H9 (cell line): ENCODE data around the gene LHFPL5. TPM values are rescaled to one million over a fixed set of nuclear protein-coding genes. Genes with fewer than 3 reads are reported as not detected.

ENCODE experiments used
- DNase-seq: peaks from one replicate; pipeline ENCODE4 v3.0.0-alpha.2; 2017
- H2AFZ ChIP-seq: one replicate; pipeline ENCODE4 v1.6.1; 2013; ENCODE audit warnings: mild to moderate bottlenecking, low read length, control low read depth, moderate library complexity
- H2AK5ac ChIP-seq: 2 replicates; pipeline ENCODE4 v1.6.1; 2013; ENCODE audit warnings: low read length, control low read depth, mixed read lengths; ENCODE audit not compliant: insufficient read length
- H2BK120ac ChIP-seq: one replicate; pipeline ENCODE4 v1.6.1; 2013; ENCODE audit warnings: low read depth, mild to moderate bottlenecking, low read length, control low read depth, inconsistent platforms; ENCODE audit not compliant: poor library complexity, severe bottlenecking
- H2BK12ac ChIP-seq: 2 replicates; pipeline ENCODE4 v1.6.1; 2013; ENCODE audit warnings: low read length, control low read depth, mixed read lengths, low read depth; ENCODE audit not compliant: insufficient read length
- H2BK15ac ChIP-seq: 2 replicates; pipeline ENCODE4 v1.6.1; 2013; ENCODE audit warnings: low read depth, low read length, control low read depth
- H2BK20ac ChIP-seq: one replicate; pipeline ENCODE4 v1.6.1; 2013; ENCODE audit warnings: low read depth, mild to moderate bottlenecking, low read length, control low read depth, inconsistent platforms; ENCODE audit not compliant: poor library complexity, severe bottlenecking
- H2BK5ac ChIP-seq: 2 replicates; pipeline ENCODE4 v1.6.1; 2013; ENCODE audit warnings: low read length, control low read depth, mixed read lengths; ENCODE audit not compliant: insufficient read length
- H3K14ac ChIP-seq: 2 replicates; pipeline ENCODE4 v1.6.1; 2013; ENCODE audit warnings: low read length, control low read depth; ENCODE audit not compliant: insufficient read depth
- H3K18ac ChIP-seq: 2 replicates; pipeline ENCODE4 v1.6.1; 2013; ENCODE audit warnings: low read depth, mild to moderate bottlenecking, mixed read lengths, low read length, control low read depth; ENCODE audit not compliant: insufficient read length
- H3K23ac ChIP-seq: 2 replicates; pipeline ENCODE4 v1.6.1; 2013; ENCODE audit warnings: low read length, control low read depth, mixed read lengths, low read depth; ENCODE audit not compliant: insufficient read length
- H3K23me2 ChIP-seq: 2 replicates; pipeline ENCODE4 v1.6.1; 2013; ENCODE audit warnings: low read depth, mild to moderate bottlenecking, mixed read lengths, low read length, control low read depth; ENCODE audit not compliant: insufficient read length, poor library complexity, severe bottlenecking
- H3K27ac ChIP-seq: 2 replicates; pipeline ENCODE4 v1.5.1; 2013; ENCODE audit warnings: low read length, control low read depth, mixed read lengths, low read depth; ENCODE audit not compliant: insufficient read length
- H3K27me3 ChIP-seq: 2 replicates; pipeline ENCODE4 v1.6.1; 2013; ENCODE audit warnings: low read length, control low read depth, inconsistent platforms; ENCODE audit not compliant: insufficient read depth
- H3K4ac ChIP-seq: 2 replicates; pipeline ENCODE4 v1.6.1; 2013; ENCODE audit warnings: low read depth, mild to moderate bottlenecking, control low read depth, inconsistent platforms, low read length, moderate library complexity
- H3K4me1 ChIP-seq: 2 replicates; pipeline ENCODE4 v1.6.1; 2013; ENCODE audit warnings: low read length, control low read depth, inconsistent platforms; ENCODE audit not compliant: insufficient read depth
- H3K4me2 ChIP-seq: 2 replicates; pipeline ENCODE4 v1.6.1; 2013; ENCODE audit warnings: low read length, control low read depth, mixed read lengths; ENCODE audit not compliant: insufficient read length, insufficient read depth
- H3K56ac ChIP-seq: 2 replicates; pipeline ENCODE4 v1.6.1; 2013; ENCODE audit warnings: low read depth, mild to moderate bottlenecking, mixed read lengths, low read length, control low read depth; ENCODE audit not compliant: insufficient read length
- H3K79me1 ChIP-seq: 2 replicates; pipeline ENCODE4 v1.6.1; 2013; ENCODE audit warnings: low read depth, mild to moderate bottlenecking, moderate library complexity, low read length, control low read depth, inconsistent platforms; ENCODE audit not compliant: insufficient read depth, poor library complexity, severe bottlenecking
- H3K79me2 ChIP-seq: 2 replicates; pipeline ENCODE4 v1.6.1; 2013; ENCODE audit warnings: low read length, control low read depth, inconsistent platforms; ENCODE audit not compliant: insufficient read depth
- H3K9ac ChIP-seq: 2 replicates; pipeline ENCODE4 v1.6.1; 2013; ENCODE audit warnings: low read length, control low read depth, mixed read lengths; ENCODE audit not compliant: insufficient read length; ENCODE audit errors: extremely low read depth
- H3K9me3 ChIP-seq: one replicate; pipeline ENCODE4 v1.6.1; 2013; ENCODE audit warnings: low read depth, low read length, inconsistent platforms; ENCODE audit not compliant: control insufficient read depth
- H3T11ph ChIP-seq: one replicate; pipeline ENCODE4 v1.6.1; 2013; ENCODE audit warnings: mild to moderate bottlenecking, low read length, control low read depth, inconsistent platforms
- H4K20me1 ChIP-seq: one replicate; pipeline ENCODE4 v1.6.1; 2013; ENCODE audit not compliant: control insufficient read depth, insufficient read length, insufficient read depth
- H4K5ac ChIP-seq: 2 replicates; pipeline ENCODE4 v1.6.1; 2013; ENCODE audit warnings: low read depth, mild to moderate bottlenecking, mixed read lengths, low read length, control low read depth; ENCODE audit not compliant: insufficient read length
- H4K8ac ChIP-seq: replicated peaks from 2 replicates; pipeline ENCODE4 v1.6.1; 2013; ENCODE audit warnings: low read length, control low read depth, mixed read lengths, low read depth; ENCODE audit not compliant: insufficient read length
- H4K91ac ChIP-seq: 2 replicates; pipeline ENCODE4 v1.6.1; 2013; ENCODE audit warnings: low read depth, mild to moderate bottlenecking, moderate library complexity, mixed read lengths, low read length, control low read depth; ENCODE audit not compliant: insufficient read length
- H3K27ac Mint-ChIP-seq, 3 experiments: 2 replicates in 2 of 3; 3 replicates in 1 of 3; pipeline ENCODE4 v1.8.0; 2020 to 2021; ENCODE audit warnings: mixed read lengths in 3 of 3, mild to moderate bottlenecking in 1 of 3, moderate library complexity in 1 of 3
- H3K27me3 Mint-ChIP-seq: 2 replicates; pipeline ENCODE4 v1.8.0; 2021; ENCODE audit warnings: low read depth, mild to moderate bottlenecking, moderate library complexity, mixed read lengths
- H3K36me3 Mint-ChIP-seq, 3 experiments: 2 replicates in 2 of 3; 3 replicates in 1 of 3; pipeline ENCODE4 v1.8.0; 2020 to 2021; ENCODE audit warnings: low read depth in 3 of 3, mixed read lengths in 3 of 3; ENCODE audit not compliant: insufficient read depth in 1 of 3
- H3K4me1 Mint-ChIP-seq, 2 experiments: 2 replicates each; pipeline ENCODE4 v1.8.0; 2020; ENCODE audit warnings: mixed read lengths in 2 of 2
- H3K4me3 Mint-ChIP-seq, 2 experiments: 2 replicates in 1 of 2; 3 replicates in 1 of 2; pipeline ENCODE4 v1.8.0; 2020 to 2021; ENCODE audit warnings: mild to moderate bottlenecking in 2 of 2, mixed read lengths in 2 of 2, moderate library complexity in 1 of 2
- H3K9me3 Mint-ChIP-seq, 2 experiments: 2 replicates in 1 of 2; 3 replicates in 1 of 2; pipeline ENCODE4 v1.8.0; 2020; ENCODE audit warnings: mild to moderate bottlenecking in 2 of 2, mixed read lengths in 2 of 2, moderate library complexity in 1 of 2
- WGBS: extraction: QIAGEN DNeasy Blood & Tissue Kit; methylation state at CpG from one replicate; pipeline ENCODE4 v1.1.7; 2013; ENCODE audit warnings: missing lambda C conversion rate, low lambda C conversion rate, mixed read lengths; ENCODE audit not compliant: insufficient read length; ENCODE audit errors: extremely low coverage; 5-methylcytosine and 5-hydroxymethylcytosine counted together
- total RNA-seq: library from RNA; stranded (reverse); gene quantifications from 2 replicates; pipeline ENCODE4 v1.2.1, GENCODE V29; 2021
- TF ChIP-seq, protein P1 (sequence below): fragments of 200-600 bp; sonication (generic); conservative IDR thresholded peaks from 3 replicates; pipeline ENCODE4 v1.8.0; 2021; ENCODE audit warnings: antibody characterized with exemption, mild to moderate bottlenecking

Gene LHFPL5
- total RNA-seq, 1 experiment from 2014 or later = not detected

DNA sequence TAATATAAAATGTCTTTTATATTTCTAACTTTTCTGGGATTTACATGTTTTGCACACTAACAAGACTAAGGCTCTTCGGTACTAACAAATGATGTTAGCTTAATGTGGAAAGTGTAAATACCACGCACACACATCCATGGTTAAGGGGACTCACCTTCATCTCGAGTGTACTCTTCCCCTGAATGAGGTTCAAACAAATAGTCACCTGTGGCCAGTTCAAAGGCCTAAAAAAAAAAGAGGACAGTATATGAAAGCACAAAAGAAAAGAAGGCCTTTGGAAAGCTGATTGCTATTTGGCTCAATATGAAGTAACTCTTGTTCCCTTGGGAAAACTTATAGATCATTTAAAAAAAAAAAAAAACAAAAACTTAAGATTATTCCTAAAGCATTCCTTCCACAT, 37.2 kb downstream of the LHFPL5 start:
- Histone ChIP-seq H3K4ac (no peak overlapping the region), H3K9ac (no peak overlapping the region), H4K5ac (no peak overlapping the region), H2AFZ (no peak overlapping the region), H2BK120ac (no peak overlapping the region), H2AK5ac (no peak overlapping the region), H2BK20ac (no peak overlapping the region), H2BK5ac (no peak overlapping the region), H3K4me2 (no peak overlapping the region), H3K18ac (no peak overlapping the region), H3K27me3 (no peaks in the 10 kb centered on the region), H3K14ac (no peak overlapping the region), H4K91ac (no peak overlapping the region), H2BK15ac (no peak overlapping the region), H2BK12ac (no peak overlapping the region), H4K20me1 (no peaks in the 10 kb centered on the region), H3K23me2 (no peaks in the 10 kb centered on the region), H3K79me1 (peaks cover 3% of the 10 kb centered on the region), H3K27ac (no peak overlapping the region), H3K56ac (no peak overlapping the region), H3K4me1 (no peaks in the 10 kb centered on the region), H4K8ac (no peak overlapping the region), H3K23ac (no peak overlapping the region), H3T11ph (no peak overlapping the region), H3K79me2 (no peaks in the 10 kb centered on the region), H3K9me3 (no peaks in the 10 kb centered on the region)
- no peaks in the 10 kb centered on the region for H3K9me3 Mint-ChIP-seq
- peaks cover 6 to 12% of the 10 kb centered on the region in 2 experiments; a peak in 2 of 4 replicates for H3K4me1 Mint-ChIP-seq
- H3K27ac Mint-ChIP-seq = no peak overlapping the region
- TF ChIP-seq, protein P1, sequence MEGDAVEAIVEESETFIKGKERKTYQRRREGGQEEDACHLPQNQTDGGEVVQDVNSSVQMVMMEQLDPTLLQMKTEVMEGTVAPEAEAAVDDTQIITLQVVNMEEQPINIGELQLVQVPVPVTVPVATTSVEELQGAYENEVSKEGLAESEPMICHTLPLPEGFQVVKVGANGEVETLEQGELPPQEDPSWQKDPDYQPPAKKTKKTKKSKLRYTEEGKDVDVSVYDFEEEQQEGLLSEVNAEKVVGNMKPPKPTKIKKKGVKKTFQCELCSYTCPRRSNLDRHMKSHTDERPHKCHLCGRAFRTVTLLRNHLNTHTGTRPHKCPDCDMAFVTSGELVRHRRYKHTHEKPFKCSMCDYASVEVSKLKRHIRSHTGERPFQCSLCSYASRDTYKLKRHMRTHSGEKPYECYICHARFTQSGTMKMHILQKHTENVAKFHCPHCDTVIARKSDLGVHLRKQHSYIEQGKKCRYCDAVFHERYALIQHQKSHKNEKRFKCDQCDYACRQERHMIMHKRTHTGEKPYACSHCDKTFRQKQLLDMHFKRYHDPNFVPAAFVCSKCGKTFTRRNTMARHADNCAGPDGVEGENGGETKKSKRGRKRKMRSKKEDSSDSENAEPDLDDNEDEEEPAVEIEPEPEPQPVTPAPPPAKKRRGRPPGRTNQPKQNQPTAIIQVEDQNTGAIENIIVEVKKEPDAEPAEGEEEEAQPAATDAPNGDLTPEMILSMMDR = no peak
- H3K36me3 Mint-ChIP-seq = peaks cover 51 to 90% (median 84%) of the 10 kb centered on the region in 3 experiments
- no CpG with 5 or more reads among the region's 3 CpGs for WGBS
- no peak overlapping the region for H3K4me3 Mint-ChIP-seq
- H3K27me3 Mint-ChIP-seq = no peaks in the 10 kb centered on the region
- no peak for DNase-seq
